Measurements from ENCODE around the gene PHACTR1.

- TF ChIP-seq TAF1 (IDR thresholded peaks at IDR 0.05; ENCODE audit: borderline replicate concordance, low read depth, low read length): no peak
- TF ChIP-seq POLR2AphosphoS5 (IDR thresholded peaks at IDR 0.05; ENCODE audit: low read depth, low read length): no peak
These were observed 207.2 kb downstream of the PHACTR1 start for GRCh38 chr6:12923644-12924235.

All from GM12892 (cell line).